Muscle layer of duodenum (tissue), 2 donors: ENCODE results near the gene GTF2A1L.

Experiments
- H3K27ac ChIP-seq: one replicate; pipeline ENCODE4 v1.7.0; 2013; ENCODE audit warnings: mild to moderate bottlenecking, low read length
- H3K27me3 ChIP-seq: one replicate; pipeline ENCODE4 v1.7.0; 2013; ENCODE audit warnings: low read depth, mild to moderate bottlenecking, control low read depth, low read length
- H3K36me3 ChIP-seq, 2 donors: one replicate each; pipeline ENCODE4 v1.7.0; 2013; ENCODE audit warnings: low read length in 2 of 2, control low read depth in 1 of 2, mild to moderate bottlenecking in 1 of 2; ENCODE audit not compliant: insufficient read depth in 2 of 2, control insufficient read depth in 1 of 2
- H3K4me1 ChIP-seq, 2 donors: one replicate each; pipeline ENCODE4 v1.7.0; 2013; ENCODE audit warnings: low read length in 2 of 2, mild to moderate bottlenecking in 2 of 2, control low read depth in 1 of 2, moderate library complexity in 1 of 2; ENCODE audit not compliant: insufficient read depth in 2 of 2, control insufficient read depth in 1 of 2
- H3K4me3 ChIP-seq, 2 donors: one replicate each; pipeline ENCODE4 v1.7.0; 2013; ENCODE audit warnings: low read length in 2 of 2, low read depth in 1 of 2, mild to moderate bottlenecking in 1 of 2
- H3K9me3 ChIP-seq, 2 donors: one replicate each; pipeline ENCODE4 v1.7.0; 2013; ENCODE audit warnings: low read length in 2 of 2, control low read depth in 1 of 2, mild to moderate bottlenecking in 1 of 2; ENCODE audit not compliant: control insufficient read depth in 1 of 2
- donor health status: healthy.

Gene GTF2A1L, protein sequence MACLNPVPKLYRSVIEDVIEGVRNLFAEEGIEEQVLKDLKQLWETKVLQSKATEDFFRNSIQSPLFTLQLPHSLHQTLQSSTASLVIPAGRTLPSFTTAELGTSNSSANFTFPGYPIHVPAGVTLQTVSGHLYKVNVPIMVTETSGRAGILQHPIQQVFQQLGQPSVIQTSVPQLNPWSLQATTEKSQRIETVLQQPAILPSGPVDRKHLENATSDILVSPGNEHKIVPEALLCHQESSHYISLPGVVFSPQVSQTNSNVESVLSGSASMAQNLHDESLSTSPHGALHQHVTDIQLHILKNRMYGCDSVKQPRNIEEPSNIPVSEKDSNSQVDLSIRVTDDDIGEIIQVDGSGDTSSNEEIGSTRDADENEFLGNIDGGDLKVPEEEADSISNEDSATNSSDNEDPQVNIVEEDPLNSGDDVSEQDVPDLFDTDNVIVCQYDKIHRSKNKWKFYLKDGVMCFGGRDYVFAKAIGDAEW

GRCh38 chr2:48617618-48618017, at the start of gene GTF2A1L:
GTF2A1L (plus strand) TSS chr2:48617856; CDS start chr2:48617875, 19 bp downstream.
- no peaks in the 10 kb centered on the region for H3K27me3 ChIP-seq

GRCh38 chr2:48568547-48568946, 49.1 kb upstream of the GTF2A1L start:
- H3K27me3 ChIP-seq: no peaks in the 10 kb centered on the region
- H3K27ac ChIP-seq: no peak overlapping the region
- H3K4me1 ChIP-seq: peaks cover 0 to 20% of the 10 kb centered on the region in 2 donors
- no peaks in the 10 kb centered on the region for H3K36me3 ChIP-seq
- H3K9me3 ChIP-seq: no peaks in the 10 kb centered on the region
- H3K4me3 ChIP-seq: no peak overlapping the region

More at GRCh38 chr2:48617618-48618017, at the start of gene GTF2A1L:
- H3K4me1 ChIP-seq: no peaks in the 10 kb centered on the region
- H3K9me3 ChIP-seq: no peaks in the 10 kb centered on the region
- H3K27ac ChIP-seq: no peak within 1 kb of the TSS
- peaks cover 0 to 7% of the 10 kb centered on the region in 2 donors for H3K36me3 ChIP-seq
- no peak within 1 kb of the TSS for H3K4me3 ChIP-seq

DNA sequence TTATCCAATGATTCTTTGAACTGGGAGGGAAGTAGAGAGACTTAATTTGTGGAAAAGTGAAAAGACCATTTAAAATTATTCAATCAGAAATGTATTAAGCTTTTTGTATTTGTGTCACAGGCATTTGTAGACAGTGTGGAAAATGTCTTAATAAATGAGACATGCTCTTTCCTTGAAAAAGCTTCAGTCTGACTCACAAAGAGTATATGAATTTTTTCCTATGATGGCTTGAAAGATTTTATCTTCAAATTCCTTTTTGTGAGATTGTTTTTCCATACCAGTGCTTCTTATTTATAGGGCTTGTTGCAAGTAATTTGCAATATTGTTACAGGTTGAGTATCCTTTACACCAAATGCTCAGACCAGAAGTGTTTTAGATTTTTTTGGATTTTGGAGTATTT, 48.2 kb upstream of the GTF2A1L start:
- Histone ChIP-seq H3K4me1 (peaks cover 0 to 20% of the 10 kb centered on the region in 2 donors), H3K27me3 (no peaks in the 10 kb centered on the region), H3K9me3 (no peaks in the 10 kb centered on the region), H3K27ac (no peak overlapping the region), H3K36me3 (no peaks in the 10 kb centered on the region), H3K4me3 (no peak overlapping the region)

GRCh38 chr2:48572816-48573215, 44.8 kb upstream of the GTF2A1L start:
- Histone ChIP-seq H3K27me3 (no peaks in the 10 kb centered on the region), H3K36me3 (no peaks in the 10 kb centered on the region), H3K4me3 (no peak overlapping the region), H3K4me1 (peaks cover 0 to 9% of the 10 kb centered on the region in 2 donors), H3K9me3 (no peaks in the 10 kb centered on the region), H3K27ac (no peak overlapping the region)

- no peaks in the 10 kb centered on the region for H3K36me3 ChIP-seq
- H3K27ac ChIP-seq: no peak overlapping the region
- no peaks in the 10 kb centered on the region for H3K27me3 ChIP-seq
- peaks cover 0 to 6% of the 10 kb centered on the region in 2 donors for H3K4me1 ChIP-seq
- no peaks in the 10 kb centered on the region for H3K9me3 ChIP-seq
- no peak overlapping the region for H3K4me3 ChIP-seq
Measured at GRCh38 chr2:48574353-48575287, 43.0 kb upstream of the GTF2A1L start.

DNA sequence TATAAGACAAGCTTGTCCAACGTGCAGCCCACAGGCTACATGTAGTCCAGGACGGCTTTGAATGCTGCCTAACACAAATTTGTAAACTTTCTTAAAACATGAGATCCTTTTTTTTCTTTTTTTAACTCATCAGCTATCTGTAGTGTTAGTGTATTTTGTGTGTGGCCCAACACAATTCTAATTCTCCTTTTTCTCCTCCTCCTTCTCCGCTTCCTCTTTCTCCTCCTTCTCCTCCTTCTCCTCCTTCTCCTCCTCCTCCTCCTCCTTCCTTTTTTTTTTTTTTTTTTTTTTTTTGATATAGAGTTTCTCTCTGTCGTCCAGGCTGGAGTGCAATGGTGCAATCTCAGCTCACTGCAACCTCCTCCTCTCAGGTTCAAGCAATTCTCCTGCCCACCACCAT, 39.3 kb upstream of the GTF2A1L start:
- Histone ChIP-seq H3K27me3 (no peaks in the 10 kb centered on the region), H3K36me3 (peaks cover 4 to 9% of the 10 kb centered on the region in 2 donors), H3K27ac (no peak overlapping the region), H3K4me1 (no peaks in the 10 kb centered on the region), H3K4me3 (no peak overlapping the region), H3K9me3 (no peaks in the 10 kb centered on the region)

GRCh38 chr2:48583961-48584360, 33.7 kb upstream of the GTF2A1L start:
- no peaks in the 10 kb centered on the region for H3K27me3 ChIP-seq
- H3K36me3 ChIP-seq: peaks cover 4 to 9% of the 10 kb centered on the region in 2 donors
- H3K9me3 ChIP-seq: no peaks in the 10 kb centered on the region
- H3K4me1 ChIP-seq: peaks cover 0 to 20% of the 10 kb centered on the region in 2 donors
- no peak overlapping the region for H3K4me3 ChIP-seq
- H3K27ac ChIP-seq: no peak overlapping the region

DNA sequence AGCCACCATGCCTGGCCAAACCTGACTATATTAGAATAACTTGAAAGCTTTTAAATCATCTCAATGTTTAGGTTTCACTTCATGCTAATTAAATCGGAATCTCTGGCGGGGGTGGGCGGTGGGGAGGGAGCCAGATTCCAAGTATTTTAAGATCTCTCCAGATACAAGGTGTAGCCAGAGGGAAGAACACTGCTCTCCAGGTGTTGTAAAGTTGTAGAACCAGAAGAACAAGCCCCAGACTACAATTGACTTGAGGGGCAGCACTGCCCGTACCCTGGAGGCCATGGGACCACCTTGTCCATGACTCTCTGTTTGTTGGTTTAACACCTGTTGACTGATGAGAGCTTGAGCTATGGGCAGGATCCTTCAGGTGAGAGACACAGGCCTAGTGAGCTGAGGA, 33.1 kb upstream of the GTF2A1L start:
- no peak overlapping the region for H3K4me3 ChIP-seq
- H3K27me3 ChIP-seq: no peaks in the 10 kb centered on the region
- peaks cover 0 to 22% of the 10 kb centered on the region in 2 donors for H3K4me1 ChIP-seq
- H3K36me3 ChIP-seq: peaks cover 4 to 9% of the 10 kb centered on the region in 2 donors
- H3K9me3 ChIP-seq: no peaks in the 10 kb centered on the region
- H3K27ac ChIP-seq: no peak overlapping the region

- Histone ChIP-seq H3K9me3 (no peaks in the 10 kb centered on the region), H3K4me3 (no peak overlapping the region), H3K36me3 (peaks cover 0 to 4% of the 10 kb centered on the region in 2 donors), H3K4me1 (peaks cover 0 to 22% of the 10 kb centered on the region in 2 donors), H3K27ac (no peak overlapping the region), H3K27me3 (no peaks in the 10 kb centered on the region)
Measured at GRCh38 chr2:48586433-48586832, 31.2 kb upstream of the GTF2A1L start.

GRCh38 chr2:48587560-48587959, 30.1 kb upstream of the GTF2A1L start:
- H3K36me3 ChIP-seq: peaks cover 0 to 2% of the 10 kb centered on the region in 2 donors
- peaks cover 0 to 22% of the 10 kb centered on the region in 2 donors for H3K4me1 ChIP-seq
- no peak overlapping the region for H3K27ac ChIP-seq
- H3K4me3 ChIP-seq: no peak overlapping the region
- no peaks in the 10 kb centered on the region for H3K9me3 ChIP-seq
- no peaks in the 10 kb centered on the region for H3K27me3 ChIP-seq

DNA sequence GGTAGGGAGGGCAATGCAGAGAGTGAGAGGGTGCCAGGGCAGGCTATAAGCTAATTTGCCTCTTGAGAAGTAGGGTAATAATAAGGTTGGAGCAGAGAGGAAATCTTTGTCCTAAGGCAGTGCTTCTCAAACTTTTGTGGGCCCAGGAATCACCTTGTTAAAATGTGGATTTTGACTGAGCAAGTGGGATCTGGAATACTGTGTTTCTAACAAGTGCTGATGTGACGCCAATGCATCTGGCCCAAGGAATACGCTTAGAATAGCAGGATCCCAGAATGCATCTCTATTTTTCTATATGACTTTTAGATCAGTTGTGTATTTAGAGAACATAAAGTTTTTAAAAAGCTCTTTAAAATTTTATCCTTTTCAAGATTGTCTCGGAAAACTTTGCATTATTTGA, 29.7 kb upstream of the GTF2A1L start:
- no peak overlapping the region for H3K4me3 ChIP-seq
- no peaks in the 10 kb centered on the region for H3K27me3 ChIP-seq
- no peaks in the 10 kb centered on the region for H3K9me3 ChIP-seq
- H3K4me1 ChIP-seq: peaks cover 0 to 22% of the 10 kb centered on the region in 2 donors
- no peak overlapping the region for H3K27ac ChIP-seq
- H3K36me3 ChIP-seq: no peaks in the 10 kb centered on the region
